Stimulated activated CD8-positive, alpha-beta memory T cell treated with anti-CD3 and anti-CD28 coated beads, Interleukin-4, amount 100 ng/mL, for 24 hours (primary cell): ENCODE data around the gene PLXNA2.

Experiments
- DNase-seq: peaks from one replicate; pipeline ENCODE4 v3.0.0-alpha.2; 2020; ENCODE audit warnings: low read depth

PLXNA2 gene

DNA sequence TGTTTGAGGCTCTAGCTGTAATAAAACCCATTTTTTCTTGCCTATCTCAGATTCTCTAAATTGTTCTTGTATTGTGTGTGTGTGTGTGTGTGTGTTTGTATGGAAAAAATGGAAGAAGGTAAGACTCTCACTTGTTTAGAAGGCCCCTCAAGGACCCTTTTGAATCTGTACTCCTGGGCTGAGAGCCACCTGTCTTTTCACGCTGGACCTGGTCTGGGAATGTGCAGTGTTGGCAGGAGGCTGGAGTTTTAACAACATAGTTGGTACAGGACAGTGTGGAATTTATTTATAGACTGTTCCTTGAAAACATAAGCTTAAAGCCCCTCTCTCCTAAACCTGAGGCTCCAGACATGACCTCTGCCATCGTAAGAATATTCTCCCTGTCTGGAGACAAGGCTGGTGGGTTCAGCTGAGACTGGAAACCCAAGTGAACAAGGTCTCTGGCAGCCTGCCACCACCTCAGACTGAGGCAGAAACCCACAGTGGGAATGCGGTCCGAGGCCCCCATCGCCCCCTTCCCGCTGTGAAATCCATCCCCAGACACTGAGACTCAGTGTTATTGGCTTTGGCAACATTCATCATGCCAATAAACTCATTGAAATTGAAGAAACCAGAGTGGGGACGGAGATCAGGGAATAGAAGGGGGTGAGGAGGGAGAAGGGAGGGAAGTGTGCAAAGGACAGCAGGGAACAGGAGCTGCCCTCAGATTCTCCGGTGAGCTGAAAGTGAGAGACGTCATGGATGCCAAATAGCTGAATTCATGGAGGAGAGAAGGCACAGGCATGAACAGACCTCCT lies 24.6 kb upstream of the PLXNA2 start:
- no peak for DNase-seq

GRCh38 chr1:208265525-208265924 lies 21.3 kb upstream of the PLXNA2 start:
- DNase-seq: no peak

DNA sequence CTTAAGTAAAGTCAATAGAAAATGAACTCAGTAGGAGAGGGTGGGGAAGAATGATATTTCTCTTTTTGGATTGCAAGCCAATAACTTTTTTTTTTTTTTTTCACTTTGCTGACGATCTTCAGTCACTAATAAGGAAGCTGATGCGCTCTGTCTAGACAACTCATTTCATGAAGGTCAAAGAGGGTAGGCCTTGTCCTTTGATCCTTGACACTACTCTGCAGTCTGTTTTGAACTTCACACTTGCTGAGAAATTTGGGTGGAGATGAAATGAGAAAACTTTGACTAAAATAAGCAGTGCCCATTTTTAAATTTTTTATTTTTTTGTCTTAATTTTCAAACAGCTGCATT lies 20.9 kb upstream of the PLXNA2 start:
- DNase-seq: no peak

GRCh38 chr1:208264469-208265121 lies 20.4 kb upstream of the PLXNA2 start:
- no peak for DNase-seq

DNA sequence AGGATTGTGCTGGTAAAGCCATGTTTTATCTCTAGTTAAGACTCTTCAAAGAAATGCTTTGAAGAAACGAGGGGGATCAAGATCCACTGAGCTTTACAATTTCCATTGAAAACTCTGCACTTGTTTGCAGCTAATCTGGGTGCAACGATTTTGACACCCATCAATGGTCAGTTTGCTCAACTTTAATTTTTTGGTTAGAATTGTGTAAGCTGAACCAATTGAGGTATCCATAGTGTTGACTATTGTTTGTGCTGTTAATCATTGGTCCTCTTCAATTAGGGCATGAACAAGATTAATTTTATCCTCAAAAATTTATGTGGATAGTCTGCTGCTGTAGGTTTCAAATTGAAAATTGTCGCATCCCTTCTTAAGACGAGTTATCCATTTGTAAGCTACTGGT lies 17.7 kb upstream of the PLXNA2 start:
- no peak for DNase-seq

DNA sequence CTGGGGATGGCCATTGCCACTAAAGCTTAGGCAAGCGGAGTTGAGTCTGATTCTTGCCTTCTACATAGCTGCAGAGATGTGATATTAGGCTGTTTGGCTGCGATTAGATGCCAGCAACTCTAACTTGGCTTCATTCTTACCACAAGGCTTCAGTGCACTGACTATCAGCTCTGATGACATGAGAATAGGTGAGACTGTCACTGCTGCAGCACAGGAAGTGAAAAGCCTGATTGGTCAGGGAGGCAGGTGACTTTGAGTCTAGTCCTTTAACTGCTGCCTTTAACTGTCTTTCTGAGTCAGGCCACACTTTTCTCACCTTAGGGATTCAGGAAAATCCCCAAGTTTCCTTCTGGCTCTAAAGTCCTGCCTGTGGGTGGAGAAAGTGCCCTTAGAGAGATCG lies 14.1 kb upstream of the PLXNA2 start:
- DNase-seq: no peak

- no peak for DNase-seq
These were observed 13.2 kb upstream of the PLXNA2 start for GRCh38 chr1:208257351-208257750.

- DNase-seq: no peak
These were observed 12.4 kb upstream of the PLXNA2 start for GRCh38 chr1:208256556-208256955.

DNA sequence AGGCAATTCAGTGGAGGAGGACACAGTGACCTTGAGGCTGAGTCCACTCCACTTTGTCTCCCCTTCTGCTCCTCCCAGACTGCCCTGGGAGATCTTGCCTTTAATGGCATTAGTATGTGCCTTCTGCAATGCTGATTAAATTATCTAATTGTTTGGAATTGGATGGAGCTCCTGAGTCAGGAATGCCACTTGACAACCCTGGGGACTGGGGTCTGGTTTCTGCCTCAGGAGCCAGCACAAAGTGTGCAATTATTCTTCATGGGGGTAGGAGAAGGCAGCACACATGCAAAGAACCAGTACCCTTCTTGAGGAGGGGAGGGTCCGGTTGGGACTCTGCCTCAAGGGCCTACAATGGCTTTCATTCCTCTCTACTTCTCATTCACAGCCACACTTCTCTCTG lies 11.9 kb upstream of the PLXNA2 start:
- no peak for DNase-seq

- no peak for DNase-seq
These were observed 10.7 kb upstream of the PLXNA2 start for GRCh38 chr1:208254862-208255261.

DNA sequence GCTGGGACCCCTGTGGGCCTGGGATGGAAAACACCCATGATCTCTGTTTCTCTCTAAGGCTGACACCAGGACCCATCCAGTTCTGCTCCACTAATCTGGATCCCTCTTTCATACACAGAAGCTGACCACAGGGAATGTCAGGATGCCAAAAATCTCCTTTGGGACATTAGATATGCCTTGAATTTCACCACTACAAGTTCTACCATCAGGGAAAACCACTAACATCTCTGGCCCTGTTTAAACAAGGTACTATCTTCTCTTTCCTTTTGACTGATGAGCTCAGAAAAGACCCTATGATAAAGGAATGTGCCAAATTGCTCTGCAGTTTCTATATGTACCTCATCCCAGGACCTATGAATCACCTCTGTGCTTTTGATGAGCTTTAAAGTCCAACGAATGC lies 10.2 kb upstream of the PLXNA2 start:
- no peak for DNase-seq

DNA sequence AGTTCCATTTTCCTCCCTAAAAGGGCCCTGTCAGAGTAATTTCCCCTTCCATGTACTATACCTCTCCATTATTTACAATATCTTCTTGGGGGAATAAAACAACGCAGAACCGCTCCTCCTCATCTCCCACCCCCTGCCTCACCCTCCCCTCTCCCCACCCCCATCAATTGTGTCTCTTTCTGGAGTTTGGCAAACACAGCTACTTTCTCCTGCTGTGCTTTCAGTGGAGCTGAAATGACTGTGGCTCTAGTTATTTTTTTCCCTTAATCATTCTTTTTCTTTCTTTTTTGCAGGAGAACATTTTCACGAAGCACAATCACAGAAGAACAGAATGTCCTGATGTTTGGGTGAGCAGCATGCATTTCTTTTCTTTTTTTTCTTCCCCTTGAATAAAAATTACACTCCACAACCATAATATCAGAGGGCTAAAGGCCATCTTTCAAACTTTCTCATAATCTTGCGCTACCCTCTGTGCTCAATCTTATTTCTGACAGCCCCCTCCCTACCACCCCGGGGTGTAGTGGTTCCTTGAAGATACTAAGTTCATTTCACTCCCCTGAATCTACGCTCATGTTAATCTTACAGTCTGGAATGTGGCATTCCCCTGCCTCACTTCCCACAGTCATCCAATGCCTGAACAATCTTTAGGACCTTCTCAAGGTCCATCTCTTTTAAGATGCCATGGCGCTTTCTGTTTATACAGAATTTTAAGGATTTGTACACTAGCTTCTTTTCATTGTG lies 8.8 kb upstream of the PLXNA2 start:
- no peak for DNase-seq

DNA sequence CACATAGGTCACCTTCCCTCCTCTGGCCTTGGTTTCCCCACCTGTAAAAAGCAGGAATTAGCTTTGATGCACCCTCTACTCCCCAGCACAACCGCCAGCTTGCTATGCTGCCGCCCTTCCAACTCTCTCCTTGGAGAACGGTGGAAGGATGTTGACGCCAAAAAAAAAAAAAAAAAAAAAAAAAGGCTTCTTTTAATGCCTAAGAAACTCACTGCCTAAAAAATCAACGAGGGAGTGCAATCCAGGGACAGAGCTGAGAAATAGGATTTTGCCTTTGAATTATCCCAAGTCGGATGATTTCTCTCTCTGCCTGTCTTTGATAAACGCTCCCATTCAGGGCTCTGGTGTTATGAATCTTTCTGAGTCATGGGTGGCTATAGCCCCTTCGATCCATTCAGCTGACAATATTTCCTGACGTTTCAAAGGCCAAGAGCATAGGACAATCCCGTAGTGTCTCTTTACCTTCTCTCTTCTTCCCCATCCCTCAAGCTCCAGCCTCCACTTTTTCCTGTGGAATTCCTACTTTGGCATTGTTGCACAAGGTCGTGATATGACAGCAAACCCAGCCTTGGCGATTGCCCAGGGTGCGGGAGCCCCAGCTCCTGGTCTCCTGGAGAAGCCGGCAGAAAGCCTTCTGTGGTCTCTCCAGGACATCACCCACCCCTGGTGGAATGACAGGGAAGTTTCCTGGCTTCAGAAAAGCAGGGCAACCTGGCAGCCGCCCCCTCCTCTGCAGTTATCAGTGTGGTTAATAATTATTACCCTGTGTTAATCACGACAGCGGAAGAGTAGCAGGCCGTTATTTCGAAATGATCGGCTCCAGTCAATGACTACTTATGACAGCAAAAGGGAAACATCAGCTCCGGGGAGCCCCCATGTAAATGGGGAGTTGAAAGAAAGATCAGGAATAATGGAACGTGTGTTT lies 8.0 kb upstream of the PLXNA2 start:
- no peak for DNase-seq

DNA sequence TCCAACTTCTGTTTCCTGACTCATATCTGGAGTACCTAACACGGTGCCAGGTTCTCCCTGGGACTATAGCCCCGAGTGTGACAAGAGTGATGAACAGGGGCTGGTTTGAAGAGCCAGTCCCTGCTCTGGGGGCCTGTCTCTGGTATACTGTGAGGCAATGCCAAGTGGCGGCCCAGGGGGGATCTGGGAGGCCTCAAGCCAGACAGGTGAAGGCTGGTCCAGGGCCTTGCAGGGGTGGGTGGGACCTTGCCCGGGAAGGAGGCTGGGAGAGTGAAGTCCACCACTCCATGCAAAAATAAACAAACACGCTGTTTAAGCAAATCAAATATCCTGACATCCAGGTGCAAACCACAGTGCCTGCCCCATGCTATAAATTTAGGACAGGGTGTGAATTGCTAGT lies 6.8 kb upstream of the PLXNA2 start:
- DNase-seq: no peak

DNA sequence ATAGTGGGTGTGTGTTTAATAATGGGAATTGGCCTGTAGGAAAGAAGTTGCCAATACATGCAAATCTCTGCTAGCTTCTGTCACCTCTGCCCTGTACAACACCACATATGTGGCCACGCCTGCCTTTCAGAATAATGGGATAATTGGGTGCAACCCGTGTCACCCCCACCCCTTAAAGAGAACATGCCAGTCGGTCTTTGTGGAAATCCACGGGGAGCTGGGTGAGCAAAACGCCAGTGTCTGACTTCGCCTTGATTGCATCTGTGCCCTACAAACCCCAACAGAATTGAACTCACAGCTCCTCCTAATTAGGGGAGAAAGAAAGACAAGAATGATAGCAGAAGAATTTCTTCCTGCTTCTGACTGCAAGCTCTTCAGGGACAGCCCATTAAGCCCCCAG lies 6.4 kb upstream of the PLXNA2 start:
- DNase-seq: no peak

DNA sequence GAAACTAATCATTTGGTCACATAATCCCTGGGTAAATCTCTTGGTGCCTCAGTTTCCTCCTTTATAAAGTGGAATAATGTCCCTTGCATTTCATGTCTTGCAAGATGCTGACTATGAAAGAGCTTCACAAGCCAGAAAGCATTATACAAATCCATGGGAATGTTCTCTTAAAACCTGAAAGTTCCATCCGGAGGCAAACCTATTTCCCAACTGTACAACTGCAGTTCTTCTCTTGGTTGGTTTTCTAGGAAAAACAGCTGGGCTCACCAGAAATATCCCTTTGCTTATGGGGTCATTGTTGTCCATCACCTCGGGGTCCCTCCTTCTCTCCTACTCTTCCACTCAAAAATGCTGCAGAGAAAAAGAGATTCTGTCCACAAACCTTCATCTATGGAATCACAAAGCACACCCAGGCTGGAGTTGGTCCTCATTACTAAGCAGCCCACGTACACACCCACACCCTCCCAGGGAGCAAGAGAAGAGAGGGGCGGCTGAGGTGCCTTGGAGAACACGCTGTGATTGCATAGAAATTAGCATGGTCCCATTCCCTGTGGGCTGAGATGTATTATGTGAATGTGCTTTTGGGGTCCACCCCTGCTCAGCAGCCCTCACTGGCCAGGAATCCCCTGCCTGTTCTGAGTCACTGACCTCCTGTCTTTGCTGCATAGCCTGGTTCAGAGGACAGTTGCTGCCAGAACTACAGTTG lies 5.0 kb upstream of the PLXNA2 start:
- no peak for DNase-seq

GRCh38 chr1:208248307-208248801 lies 4.2 kb upstream of the PLXNA2 start:
- DNase-seq: no peak

DNA sequence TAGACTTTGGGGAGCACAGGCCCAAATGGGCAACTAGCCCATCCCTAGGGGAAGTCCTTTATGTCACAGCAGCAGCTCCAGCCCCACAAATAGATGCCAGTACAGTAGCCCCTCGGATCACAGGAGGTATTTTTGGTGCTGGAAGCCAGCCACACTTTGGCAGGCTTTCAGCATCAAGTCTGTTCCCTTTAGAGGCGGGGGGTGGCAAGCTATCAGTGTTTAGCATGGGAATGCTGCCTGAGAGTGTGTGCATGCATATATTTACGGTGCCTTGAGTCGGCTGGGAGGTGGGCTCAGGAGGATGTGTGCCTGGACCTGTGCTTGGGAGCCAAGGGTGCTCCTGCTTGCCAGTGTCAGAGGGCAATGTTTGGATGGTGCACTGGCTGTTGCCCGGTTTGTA lies 3.5 kb upstream of the PLXNA2 start:
- DNase-seq: no peak

GRCh38 chr1:208245185-208245705 lies 1.1 kb upstream of the PLXNA2 start:
- DNase-seq: peak; percentile 66

GRCh38 chr1:208243527-208243966 lies 637 bp downstream of the PLXNA2 start:
- no peak for DNase-seq

DNA sequence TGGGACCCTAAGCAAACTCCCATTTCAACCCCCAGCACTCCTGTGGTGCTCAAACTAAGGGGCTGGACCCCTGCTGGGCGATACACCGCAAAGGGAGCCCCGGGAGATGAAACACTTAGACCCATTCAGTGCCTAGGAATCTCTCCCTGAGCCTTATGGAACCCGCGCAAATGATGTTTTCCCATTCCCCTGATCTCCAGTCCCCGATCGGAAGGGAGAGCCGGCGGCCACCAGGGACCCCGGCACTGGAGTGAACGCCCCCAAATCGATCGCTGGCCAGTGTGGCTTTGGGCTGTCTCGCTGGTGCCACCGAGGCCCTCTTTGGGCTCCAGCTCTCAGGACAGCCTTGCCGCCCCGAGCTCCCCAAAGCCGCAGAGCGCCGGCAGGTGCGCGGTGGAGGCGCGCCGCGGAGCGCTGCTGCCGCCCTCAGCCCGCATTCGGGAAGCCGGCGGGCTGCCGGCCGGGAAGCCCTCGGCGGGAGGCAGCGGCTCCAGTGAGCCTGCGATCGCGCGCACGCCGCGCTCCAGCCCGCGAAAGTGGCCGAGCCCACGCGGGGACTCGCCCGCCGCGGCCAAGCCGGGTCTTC lies 1.1 kb downstream of the PLXNA2 start:
- DNase-seq: no peak
